ENCODE results near the gene TWF2.

DNA sequence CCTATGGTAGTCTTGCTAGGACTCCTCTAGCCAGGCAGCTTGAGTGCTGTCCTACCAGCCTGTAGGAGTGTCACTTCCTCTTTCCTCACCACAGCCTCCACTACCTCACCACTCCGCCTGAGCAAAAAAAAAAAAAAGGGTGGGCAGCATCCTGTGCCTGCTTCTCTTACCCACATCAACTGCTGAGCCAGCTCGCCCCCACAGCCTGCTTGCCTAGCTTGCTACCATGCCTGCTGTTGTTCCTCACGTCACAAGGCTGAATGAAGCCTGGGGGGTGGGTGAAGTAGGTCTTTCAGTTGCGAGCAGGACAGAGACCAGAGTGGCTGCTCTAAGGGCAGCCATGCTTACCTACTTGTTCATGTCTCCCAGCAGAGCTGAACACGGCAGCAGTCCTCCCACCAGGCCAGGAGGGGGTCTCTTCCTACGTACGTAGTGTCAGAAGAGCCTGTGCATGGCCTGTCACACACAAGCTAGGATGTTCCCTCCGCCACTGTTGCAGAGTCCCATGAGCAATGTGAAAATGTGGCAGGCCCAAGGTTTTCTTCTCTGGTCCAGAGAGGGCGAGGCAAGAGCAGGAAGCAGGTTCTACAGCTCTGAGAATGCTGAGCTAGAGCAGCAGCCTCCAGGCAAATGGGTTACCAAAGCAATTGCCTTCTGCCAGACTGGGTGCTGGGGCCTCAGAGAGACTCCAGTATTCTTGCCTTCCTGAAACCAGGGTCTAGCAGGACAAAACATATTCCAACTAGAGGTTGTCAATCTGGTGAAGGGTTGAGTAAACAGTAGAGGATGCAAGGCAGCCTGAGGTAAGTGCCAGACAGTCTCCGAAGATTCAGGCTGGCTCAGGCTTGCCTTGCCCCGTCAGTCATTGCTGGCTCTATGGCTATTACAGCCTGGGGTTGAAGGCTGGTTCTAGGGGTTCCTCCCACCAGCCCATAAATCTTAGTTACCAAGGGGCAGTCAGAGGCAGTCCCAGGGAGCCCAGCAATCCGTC lies 14.7 kb upstream of the TWF2 start:
- TF ChIP-seq, protein P1, sequence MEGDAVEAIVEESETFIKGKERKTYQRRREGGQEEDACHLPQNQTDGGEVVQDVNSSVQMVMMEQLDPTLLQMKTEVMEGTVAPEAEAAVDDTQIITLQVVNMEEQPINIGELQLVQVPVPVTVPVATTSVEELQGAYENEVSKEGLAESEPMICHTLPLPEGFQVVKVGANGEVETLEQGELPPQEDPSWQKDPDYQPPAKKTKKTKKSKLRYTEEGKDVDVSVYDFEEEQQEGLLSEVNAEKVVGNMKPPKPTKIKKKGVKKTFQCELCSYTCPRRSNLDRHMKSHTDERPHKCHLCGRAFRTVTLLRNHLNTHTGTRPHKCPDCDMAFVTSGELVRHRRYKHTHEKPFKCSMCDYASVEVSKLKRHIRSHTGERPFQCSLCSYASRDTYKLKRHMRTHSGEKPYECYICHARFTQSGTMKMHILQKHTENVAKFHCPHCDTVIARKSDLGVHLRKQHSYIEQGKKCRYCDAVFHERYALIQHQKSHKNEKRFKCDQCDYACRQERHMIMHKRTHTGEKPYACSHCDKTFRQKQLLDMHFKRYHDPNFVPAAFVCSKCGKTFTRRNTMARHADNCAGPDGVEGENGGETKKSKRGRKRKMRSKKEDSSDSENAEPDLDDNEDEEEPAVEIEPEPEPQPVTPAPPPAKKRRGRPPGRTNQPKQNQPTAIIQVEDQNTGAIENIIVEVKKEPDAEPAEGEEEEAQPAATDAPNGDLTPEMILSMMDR (IDR thresholded peaks at IDR 0.05), result no peak
- TF ChIP-seq ZFX (IDR thresholded peaks at IDR 0.05; ENCODE audit: borderline replicate concordance), result no peak
